Tibial nerve (tissue), 4 donors: ENCODE results near the gene CCR5AS.

Experiments
- CTCF ChIP-seq, 5 experiments: fragments of 200-600 bp in 3 of 5; fragments of 450-650 bp in 2 of 5; sonication (generic) in 3 of 5; IDR thresholded peaks; one replicate each; pipeline ENCODE4 v1.5.1; 2016 to 2019; ENCODE audit warnings: antibody characterized with exemption in 5 of 5, mild to moderate bottlenecking in 3 of 5, moderate library complexity in 2 of 5
- EP300 ChIP-seq, 2 donors: sonication (generic); formaldehyde crosslinking; IDR thresholded peaks; one replicate each; pipeline ENCODE4 v1.6.1; 2017; ENCODE audit warnings: antibody characterized with exemption in 2 of 2, mild to moderate bottlenecking in 1 of 2

GRCh38 chr3:46405301-46406019 is 1.4 kb downstream of the CCR5AS start:
- TF ChIP-seq CTCF (IDR thresholded peaks at IDR 0.05): no peak
- peak; percentile 85 to 93 for TF ChIP-seq EP300 (IDR thresholded peaks at IDR 0.05)
